CD4-positive, alpha-beta T cell treated with Interleukin-15 for 4 hours (primary cell): ENCODE results near the gene LARP1.
"Not testable (repeated sequence)": the region's sequence is repeated elsewhere in the genome, so short reads cannot be mapped to it uniquely, and the experiment has no call there.

Experiments
- DNase-seq: peaks from one replicate; pipeline ENCODE4 v3.0.0-alpha.2; 2020; ENCODE audit warnings: low spot score

The LARP1 gene

DNA sequence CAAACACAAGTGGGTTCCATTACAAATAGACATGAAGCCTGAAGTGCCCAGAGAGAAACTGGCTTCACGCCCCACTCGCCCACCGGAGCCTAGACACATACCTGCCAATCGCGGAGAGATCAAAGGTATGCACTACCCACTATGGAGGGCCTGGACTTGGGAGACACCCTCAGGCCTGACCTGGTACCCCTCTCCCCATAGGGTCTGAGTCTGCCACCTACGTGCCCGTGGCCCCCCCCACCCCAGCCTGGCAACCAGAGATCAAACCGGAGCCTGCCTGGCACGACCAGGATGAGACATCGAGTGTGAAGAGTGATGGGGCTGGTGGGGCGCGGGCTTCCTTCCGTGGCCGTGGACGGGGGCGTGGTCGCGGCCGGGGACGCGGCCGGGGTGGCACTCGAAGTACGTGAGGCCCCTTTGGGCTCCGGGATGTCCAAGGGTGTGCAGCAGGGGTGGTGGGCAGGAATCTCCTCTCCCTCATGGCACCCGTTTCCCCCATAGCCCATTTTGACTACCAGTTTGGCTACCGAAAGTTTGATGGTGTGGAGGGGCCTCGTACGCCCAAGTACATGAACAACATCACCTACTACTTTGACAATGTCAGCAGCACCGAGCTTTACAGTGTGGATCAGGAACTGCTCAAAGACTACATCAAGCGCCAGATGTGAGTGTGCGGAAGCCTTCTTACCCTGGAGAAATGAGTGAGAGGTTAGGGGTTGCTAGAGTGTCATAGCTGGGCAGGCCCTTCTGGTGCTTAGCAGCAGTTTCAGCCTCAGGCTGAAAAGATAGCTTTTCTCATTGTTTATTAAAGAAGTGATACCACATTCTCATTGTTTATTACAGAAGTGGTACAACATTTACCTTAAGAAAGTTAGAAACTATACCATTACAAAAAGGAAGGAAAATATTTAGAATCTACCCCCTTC, 38.7 kb downstream of the LARP1 start:
- no peak for DNase-seq

DNA sequence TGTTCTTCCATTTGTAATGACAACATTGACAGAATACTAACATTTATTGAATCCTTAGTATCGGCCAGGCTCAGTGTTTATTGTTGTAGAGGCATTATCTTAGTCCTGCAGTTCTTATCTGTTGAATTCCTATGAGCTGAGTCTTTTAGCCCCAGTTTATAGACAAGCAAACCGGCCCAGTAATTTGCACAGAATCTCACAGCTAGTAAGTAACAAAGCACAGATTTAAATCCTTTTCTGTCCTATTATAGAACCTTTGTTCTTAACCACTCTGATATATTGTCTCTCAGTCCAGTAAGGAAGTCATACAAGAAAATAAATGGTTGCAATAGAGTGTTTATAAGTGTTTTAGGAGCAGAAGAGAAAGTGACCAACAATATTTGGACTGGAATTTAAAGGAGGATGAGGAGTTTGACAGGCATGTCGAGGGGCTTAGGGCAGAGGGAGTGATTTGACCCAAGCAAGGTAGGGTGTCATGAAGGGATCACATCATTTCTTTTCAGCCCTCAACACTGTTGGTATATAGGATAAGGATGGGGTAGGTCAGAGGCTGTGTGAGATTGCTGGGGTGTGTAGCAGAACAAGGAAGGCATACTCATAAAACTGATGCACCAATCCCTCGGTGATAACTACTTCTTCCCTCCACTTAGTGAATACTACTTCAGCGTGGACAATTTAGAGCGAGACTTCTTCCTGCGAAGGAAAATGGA, 39.5 kb downstream of the LARP1 start:
- no peak for DNase-seq

DNA sequence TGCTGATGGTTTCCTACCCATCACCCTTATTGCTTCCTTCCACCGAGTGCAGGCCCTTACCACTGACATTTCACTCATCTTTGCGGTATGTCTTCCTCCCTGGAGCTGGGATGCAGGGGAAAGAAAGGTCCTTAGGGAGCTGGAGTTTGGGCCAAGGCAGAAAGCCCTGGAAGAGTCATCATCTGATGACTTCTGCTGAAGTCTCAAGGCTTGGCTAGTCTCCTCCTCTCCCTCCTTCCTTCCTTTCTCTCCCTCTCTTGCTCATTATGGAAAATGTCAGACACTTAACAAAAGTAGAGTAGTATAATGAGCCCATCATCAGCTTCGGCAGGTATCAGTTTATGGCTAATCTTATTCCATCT, 40.0 kb downstream of the LARP1 start:
- no peak for DNase-seq

DNA sequence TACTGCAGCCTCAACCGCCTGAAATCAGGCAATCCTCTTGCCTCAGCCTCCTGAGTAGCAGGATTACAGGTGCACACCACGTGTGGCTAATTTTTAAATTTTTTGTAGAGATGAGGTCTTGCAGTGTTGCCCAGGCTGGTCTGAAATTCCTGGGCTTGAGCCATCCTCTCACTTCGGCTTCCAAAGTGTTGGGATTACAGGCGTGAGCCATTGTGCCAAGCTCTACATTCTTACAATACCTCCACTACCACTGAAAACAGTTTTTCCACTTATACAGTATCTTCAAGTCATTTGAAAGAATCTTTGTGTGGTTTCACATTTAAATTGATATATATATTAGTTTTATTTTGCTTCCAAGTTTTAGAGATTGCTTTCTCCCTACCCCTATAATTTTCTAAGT, 42.6 kb downstream of the LARP1 start:
- no peak for DNase-seq

DNA sequence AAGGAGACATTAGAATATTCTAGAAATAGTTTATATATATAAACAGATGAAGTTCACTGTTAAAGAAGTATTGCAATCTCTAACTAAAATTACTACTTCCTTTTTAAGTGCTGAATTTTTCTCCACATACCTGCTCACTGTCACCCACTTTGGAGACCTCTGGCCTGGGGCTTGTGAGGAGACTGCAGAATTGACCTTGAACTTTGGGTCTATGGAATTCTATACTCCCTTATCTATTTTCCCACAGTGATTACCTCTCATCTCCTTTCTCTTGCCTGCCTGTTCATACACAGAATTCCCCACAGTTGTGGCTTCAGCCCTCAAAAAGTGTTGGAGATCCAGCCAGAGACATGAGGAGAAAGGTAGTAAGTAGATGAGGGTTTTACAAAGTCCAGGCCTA, 45.4 kb downstream of the LARP1 start:
- DNase-seq: no peak

DNA sequence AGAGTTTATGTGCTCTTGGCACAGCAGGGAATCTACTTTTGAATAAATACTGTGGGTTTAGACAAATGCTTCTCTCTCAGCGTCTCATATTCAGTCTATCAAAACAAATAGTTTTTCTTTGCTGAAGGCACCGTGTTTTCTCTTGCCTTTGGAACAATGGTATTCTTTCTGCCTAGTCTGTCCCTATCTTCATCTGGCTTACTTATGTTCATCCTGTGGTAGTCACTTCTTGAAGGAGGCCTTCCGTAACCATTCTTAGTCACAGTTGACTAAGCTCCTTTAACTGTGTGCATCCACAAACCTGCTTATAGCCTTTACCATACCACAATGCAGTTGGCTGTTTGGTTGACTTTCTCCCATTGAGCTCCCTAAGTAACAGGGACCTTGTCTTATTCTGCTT, 45.9 kb downstream of the LARP1 start:
- DNase-seq: no peak

DNA sequence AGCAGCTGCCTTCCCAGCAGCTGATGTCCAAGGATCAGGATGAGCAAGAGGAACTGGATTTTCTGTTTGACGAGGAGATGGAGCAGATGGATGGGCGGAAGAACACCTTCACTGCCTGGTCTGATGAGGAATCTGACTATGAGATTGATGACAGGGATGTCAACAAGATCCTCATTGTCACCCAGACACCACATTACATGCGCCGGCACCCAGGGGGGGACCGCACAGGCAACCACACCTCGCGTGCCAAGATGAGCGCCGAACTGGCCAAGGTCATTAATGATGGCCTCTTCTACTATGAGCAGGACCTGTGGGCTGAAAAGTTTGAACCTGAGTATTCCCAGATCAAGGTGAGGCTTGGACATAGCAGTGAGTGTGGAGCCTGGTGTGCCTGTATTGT, 46.9 kb downstream of the LARP1 start:
- DNase-seq: no peak

DNA sequence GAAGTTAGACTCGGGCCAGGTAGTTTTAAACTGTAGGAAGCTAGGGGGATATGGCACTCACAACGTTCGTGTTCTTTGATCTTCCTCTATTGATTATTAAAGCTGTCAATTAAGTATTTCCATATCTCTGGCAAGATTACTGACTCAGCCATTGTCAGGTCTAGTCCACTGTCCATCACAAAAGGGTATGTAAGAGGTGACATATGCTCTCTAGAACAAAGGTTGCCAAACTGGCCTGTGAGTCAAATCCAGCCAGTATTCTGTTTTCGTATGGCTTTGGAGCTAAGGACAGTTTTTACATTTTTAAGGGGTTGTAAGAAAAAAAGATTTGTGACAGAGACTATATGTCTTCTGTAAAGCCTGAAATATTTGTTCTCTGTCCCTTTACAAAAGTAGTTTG, 51.0 kb downstream of the LARP1 start:
- DNase-seq: no peak

DNA sequence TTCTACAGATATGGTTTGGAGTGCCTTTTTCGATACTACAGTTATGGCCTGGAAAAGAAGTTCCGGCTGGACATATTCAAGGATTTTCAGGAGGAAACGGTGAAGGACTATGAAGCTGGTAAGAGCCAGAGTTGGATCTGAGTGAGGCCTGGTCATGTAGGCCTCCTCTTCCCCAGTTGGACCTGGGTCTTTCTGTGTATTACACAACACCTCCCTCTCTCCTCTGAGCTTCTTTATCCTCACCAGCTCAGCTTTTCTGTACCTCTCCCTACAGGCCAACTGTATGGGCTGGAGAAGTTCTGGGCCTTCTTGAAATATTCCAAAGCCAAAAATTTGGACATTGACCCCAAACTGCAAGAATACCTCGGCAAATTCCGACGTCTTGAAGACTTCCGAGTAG, 56.1 kb downstream of the LARP1 start:
- no peak for DNase-seq

DNA sequence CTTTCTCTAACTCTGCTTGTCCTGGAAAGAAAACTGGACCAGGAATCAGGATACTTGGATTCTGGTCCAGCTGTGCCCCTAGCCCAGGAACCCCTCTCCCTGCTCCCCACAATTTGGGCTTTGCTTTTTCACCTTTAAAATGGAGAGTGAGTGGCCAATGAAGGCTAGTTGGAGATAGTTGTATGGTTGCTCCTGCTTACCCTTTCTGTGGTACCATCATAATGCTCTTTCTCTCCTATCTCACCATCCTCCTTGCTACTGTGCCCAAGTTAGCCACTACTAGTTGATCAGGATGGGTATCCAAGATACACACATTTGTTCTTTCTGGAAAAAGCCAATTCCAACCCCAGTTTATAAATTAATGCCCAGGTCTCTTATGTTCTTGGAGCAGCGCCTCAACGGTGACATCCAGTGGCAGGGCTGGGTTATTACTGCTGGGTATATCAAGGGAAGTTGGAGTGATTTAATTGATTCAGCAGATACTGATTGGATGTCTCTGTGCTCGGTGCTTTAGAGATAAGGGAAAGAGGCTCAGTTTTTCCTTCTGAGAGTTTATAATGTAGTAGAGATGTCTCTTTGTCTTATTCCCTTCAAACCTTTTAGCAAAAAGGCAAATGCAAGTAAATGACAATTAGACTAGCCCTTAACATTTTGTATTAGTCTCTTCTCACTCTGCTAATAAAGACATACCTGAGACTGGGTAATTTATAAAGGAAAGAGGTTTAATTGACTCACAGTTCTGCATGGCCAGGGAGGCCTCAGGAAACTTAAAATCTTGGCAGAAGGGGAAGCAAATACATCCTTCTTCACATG, 56.7 kb downstream of the LARP1 start:
- peak; percentile 72 for DNase-seq

DNA sequence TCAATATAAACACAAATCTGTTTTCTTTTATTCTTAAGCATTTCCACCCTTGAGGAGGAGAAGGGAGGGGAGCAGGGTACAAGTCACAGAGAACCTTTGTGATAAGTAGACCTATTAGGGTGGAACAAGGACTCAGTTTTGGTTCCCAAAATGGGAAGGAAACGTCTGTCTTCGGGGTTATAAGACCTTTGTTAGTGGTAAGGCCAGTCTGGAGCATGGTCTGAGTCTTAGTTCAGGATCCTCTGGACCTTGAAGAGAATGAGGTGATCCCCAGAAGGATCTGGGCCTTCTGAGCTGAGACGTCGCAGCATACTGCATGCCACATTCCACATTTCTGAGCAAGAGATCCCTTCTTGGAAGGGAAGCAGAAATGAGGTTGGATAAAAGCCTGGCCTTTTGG, 58.0 kb downstream of the LARP1 start:
- DNase-seq: no peak

DNA sequence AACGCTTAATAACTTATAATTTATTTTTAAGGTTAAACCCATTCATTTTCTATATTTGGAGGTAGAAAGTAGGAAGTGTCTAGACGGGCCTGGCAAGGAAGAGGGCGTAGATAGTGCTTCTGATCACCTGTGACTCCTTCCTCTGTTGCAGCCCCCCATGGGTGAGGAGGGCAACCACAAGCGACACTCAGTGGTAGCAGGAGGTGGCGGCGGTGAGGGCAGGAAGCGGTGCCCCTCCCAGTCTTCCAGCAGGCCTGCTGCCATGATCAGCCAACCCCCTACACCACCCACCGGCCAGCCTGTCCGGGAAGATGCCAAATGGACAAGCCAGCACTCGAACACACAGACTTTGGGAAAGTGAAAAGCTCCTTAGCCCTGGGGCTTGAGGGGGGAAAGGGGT, 58.6 kb downstream of the LARP1 start:
- peak; percentile 49 for DNase-seq

DNA sequence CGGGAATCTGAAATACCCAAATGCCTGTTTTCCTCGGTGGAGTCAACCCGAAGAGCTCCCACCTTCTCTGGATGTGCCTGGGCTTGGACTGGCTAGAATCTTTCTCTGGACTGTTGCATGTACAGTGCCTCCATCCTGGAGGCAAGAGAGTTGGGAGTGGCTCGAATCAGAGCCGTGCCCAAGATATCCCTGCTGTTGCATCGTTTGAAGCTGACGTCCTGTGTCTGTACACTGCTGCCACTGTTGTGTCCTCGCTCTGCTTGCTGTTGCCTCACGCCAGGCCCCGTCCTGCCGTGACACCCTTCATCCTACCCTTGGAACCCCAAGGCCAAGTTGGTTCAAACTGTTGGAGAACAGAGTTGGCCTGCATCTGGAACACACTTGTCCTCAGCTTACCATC, 59.8 kb downstream of the LARP1 start:
- DNase-seq: no peak

DNA sequence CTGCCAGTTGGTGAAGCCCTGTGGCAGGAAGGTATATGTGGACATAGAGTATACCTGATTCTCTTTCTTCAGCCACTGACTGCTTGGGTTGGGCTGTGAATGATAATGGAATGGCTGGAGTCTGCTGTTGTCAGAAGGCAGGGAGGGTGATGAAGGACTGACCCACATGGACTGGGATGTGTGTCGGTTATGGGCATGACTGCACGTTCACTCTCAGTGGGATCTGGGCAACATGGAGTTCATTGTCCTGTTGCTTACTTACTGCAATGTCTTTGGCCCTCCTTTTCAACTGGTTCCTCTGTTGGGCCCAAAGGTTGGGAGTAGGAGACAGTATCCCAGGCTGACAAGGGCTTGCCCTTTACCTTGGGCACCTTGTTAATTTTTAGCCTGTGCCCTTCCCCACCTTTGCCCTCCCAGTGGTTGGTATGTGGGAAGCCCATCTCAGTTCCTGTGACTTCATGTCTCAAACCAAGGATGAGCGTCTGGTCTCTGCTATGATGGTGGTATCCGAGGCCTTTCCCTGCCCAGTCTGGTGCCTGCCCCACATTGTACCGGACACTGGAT, 60.6 kb downstream of the LARP1 start:
- DNase-seq: no peak

DNA sequence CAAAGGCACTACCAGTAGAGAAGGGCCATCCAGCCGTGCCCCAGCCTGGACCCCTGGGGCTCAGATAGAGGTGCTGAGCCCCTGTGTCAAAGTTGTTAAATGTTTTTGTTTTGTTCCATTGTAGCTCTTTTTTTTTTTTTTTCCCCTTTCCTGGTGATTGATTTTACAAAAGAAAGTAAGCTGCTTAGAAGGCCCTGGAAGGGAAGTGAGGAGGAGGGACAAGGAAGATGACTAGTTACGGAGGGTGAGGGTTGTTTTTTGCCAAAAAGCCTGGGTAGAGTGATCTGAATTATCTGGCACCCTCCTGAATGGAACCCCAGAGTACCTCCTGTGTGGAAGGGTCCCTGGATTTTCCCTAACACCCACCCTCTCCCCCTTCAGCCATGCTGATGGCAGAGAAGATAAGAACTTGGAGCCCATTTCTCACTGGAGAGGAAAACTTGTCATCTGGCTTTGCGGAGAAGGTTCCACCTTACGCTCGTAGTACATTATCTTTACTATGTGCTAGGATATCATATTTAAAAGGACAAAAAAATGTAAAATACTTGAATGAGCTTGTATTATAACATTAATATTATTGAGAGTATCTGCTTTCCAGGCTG, 61.8 kb downstream of the LARP1 start:
- DNase-seq: no peak

DNA sequence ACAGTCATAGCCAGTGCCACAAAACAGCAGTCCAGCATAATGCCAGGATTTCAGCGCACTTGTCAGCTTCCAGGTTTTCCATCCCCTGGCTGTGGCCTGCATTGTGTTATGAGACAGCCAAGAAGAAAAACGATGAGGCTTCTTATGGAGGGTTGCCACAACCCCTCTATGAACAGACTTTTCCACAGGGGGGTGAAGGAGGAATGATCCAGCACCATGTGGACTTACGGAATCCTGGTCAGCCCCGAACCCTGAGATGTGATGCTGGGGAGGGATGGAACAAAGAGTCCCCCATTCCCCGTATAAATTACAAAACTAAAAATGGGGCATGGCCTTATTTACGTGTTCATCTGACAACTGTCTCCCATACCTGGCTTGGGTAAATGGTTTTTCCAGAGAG, 62.6 kb downstream of the LARP1 start:
- DNase-seq: no peak

DNA sequence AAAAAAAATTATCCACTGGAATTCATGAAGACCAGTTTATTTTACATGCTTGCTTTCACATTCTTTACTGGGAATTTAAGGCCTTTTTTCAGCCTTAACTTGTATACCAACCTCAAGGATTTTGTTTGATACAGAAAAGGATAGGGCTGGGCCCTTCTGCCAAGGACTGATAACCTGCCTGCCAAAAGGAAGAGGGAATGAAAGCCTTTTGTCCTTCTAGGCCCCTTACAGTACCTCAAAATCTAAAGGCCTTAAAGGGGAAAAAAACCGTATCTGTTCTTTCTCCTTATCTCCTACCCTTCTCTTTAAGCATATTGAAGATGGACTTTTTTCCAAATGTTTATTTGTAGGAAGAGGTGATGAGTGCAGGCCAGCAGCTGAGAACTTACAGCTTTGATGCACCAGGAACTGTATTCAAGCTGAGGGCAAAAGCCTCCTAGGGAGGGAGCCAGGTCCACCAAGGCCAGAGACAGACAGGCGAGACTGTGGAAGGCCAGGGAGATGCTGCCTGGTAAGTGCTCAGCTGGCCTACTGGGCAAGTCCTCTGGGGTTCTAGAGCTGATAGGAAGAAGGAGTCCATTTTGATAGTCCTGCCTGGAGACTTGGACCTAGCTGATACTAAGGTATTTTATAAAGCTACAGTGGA, 63.4 kb downstream of the LARP1 start:
- no peak for DNase-seq

DNA sequence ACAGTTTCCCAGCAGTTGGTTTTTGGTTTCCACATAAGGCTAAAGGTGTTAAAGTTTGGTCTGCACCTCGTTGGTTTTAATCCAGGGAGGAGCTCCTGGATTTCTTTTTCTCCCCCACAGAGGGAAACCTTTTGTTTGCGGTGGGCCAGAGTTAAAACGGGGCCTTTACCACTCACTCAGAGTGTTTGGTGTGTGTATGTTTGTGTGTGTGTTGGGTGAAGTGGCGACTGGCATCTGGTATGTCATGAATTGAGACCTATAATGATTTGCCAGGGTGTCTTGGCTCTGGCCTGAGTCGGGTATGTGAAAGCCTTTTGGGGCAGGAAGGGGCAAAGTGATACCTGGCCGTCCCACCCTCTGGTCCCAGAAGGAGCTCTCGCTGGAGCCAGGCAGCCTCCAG, 64.4 kb downstream of the LARP1 start:
- DNase-seq: no peak

DNA sequence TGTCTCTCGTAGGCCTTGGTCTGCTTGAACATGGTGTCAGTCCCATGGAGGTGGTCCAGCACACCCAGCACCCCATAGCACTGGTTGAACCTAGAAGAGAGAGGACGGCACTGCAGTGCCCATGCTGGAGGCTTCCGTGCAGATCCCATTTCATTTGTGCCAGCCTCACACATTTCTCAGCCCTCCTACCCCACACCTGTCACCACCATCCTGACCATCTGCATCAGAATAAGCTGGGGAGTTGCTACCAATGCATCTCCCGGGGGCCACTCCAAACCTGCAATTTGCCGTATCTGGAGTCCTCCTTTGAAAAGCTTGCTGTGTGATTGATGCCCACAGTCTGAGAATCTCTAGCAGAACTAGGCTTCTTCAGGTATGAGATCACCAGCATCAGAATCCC, 65.2 kb downstream of the LARP1 start:
- DNase-seq: no peak

DNA sequence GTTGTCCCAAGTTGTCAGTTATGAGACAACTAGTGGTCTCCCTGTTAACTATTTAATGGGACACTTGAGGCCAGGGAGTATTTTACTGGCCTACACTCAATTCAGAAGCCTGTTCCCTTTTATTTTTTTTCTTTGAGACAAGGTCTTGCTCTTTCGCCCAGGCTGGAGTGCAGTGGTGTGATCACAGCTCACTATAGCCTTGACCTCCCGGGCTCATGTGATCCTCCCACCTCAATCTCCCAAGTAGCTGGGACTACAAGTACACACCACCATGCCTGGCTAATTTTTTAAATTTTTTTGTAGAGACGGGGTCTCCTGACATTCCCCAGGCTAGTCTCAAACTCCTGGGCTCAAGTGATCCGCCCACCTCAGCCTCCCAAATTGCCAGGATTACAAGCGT, 67.7 kb downstream of the LARP1 start:
- not testable (repeated sequence) for DNase-seq

DNA sequence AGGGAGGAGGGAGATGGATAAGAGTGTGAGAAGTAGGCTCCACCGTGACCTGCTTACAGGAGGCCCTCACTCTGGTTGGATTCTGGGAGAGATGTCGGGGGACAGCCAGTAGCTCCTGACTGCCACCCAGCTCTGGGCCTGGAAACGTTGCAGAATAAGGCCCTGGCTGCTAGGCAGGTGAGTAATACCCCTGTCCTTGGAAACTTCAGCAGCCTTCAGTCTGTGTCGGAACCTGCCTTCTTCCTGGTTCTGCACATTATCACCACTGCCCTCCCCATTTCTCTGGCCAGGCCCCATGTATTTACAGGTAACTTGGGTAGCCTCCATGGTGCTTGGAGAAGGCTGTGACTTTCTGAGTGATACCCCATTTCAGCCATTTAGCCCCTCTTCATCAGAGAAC, 68.4 kb downstream of the LARP1 start:
- DNase-seq: no peak

DNA sequence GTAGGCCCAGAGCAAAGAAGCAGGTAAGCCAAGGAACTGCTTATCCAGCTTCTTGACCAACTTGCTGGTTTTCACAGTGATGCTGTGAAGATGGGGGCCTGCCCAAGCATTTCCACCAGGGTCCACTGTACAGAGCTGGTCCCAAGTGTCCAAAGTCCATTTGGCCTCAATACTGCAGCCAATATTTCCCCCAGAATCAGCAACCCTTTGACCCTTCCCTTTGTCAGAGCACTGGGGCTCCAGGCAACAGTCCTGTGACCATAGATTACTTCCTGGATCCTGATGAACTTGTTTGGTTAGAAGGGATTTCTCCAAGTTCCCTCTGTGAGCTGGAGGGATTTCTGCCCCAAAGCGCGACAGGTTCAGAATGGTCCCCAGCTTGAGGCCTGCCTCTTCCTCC, 68.9 kb downstream of the LARP1 start:
- DNase-seq: no peak
